Right renal pelvis (tissue), 4 donors: ENCODE measurements around the gene CNTN5. TPM values are rescaled to one million over a fixed set of nuclear protein-coding genes. Genes with fewer than 3 reads are reported as not detected.
A peak's percentile ranks its signal among the peaks of the same experiment; 100 is the strongest.
"Not testable (repeated sequence)": the region's sequence is repeated elsewhere in the genome, so short reads cannot be mapped to it uniquely, and the experiment has no call there.

Experiments used
- DNase-seq, 4 donors: peaks; one replicate each; pipeline ENCODE4 v3.0.0-alpha.2; 2013; ENCODE audit warnings: low read depth in 4 of 4, low spot score in 3 of 4, missing footprints in 1 of 4
- polyA plus RNA-seq, 4 donors: library from polyadenylated mRNA; unstranded; fragments of 120-200 nt; gene quantifications; one replicate each; pipeline ENCODE4 v1.2.1, GENCODE V29; 2013; ENCODE audit not compliant: insufficient read length in 4 of 4

The CNTN5 gene
- polyA plus RNA-seq, 4 donors: 15.7 to 23.2 (median 21.5) TPM

GRCh38 chr11:99268886-99269285, 248.1 kb downstream of the CNTN5 start:
- peak in 1 of 4 donors; percentile 14 for DNase-seq

GRCh38 chr11:99271527-99271926, 250.8 kb downstream of the CNTN5 start:
- no peak for DNase-seq

GRCh38 chr11:99275521-99275920, 254.8 kb downstream of the CNTN5 start:
- no peak for DNase-seq

GRCh38 chr11:99277281-99277680, 256.5 kb downstream of the CNTN5 start:
- peak in 1 of 4 donors; percentile 11 for DNase-seq

GRCh38 chr11:99279266-99279665, 258.5 kb downstream of the CNTN5 start:
- DNase-seq: no peak

- DNase-seq: no peak
Observed at GRCh38 chr11:99281331-99281730, 260.6 kb downstream of the CNTN5 start.

GRCh38 chr11:99297925-99298324, 277.2 kb downstream of the CNTN5 start:
- DNase-seq: not testable (repeated sequence)

GRCh38 chr11:99307510-99308088, 286.9 kb downstream of the CNTN5 start:
- DNase-seq: no peak

- DNase-seq: no peak
Observed at GRCh38 chr11:99311870-99312269, 291.1 kb downstream of the CNTN5 start.

GRCh38 chr11:99316776-99317520, 296.2 kb downstream of the CNTN5 start:
- no peak for DNase-seq

- no peak for DNase-seq
Observed at GRCh38 chr11:99320769-99321290, 300.1 kb downstream of the CNTN5 start.

- no peak for DNase-seq
Observed at GRCh38 chr11:99325847-99326246, 305.1 kb downstream of the CNTN5 start.

- no peak for DNase-seq
Observed at GRCh38 chr11:99327066-99327465, 306.3 kb downstream of the CNTN5 start.

- DNase-seq: no peak
Observed at GRCh38 chr11:99327527-99327926, 306.8 kb downstream of the CNTN5 start.

GRCh38 chr11:99333621-99334020, 312.9 kb downstream of the CNTN5 start:
- no peak for DNase-seq

- DNase-seq: no peak
Observed at GRCh38 chr11:99343117-99343516, 322.4 kb downstream of the CNTN5 start.

- DNase-seq: no peak
Observed at GRCh38 chr11:99349151-99349673, 328.5 kb downstream of the CNTN5 start.

- DNase-seq: no peak
Observed at GRCh38 chr11:99351624-99352023, 330.9 kb downstream of the CNTN5 start.

GRCh38 chr11:99352642-99353041, 331.9 kb downstream of the CNTN5 start:
- DNase-seq: no peak

GRCh38 chr11:99366546-99366945, 345.8 kb downstream of the CNTN5 start:
- DNase-seq: no peak

GRCh38 chr11:99368583-99368982, 347.8 kb downstream of the CNTN5 start:
- no peak for DNase-seq
